HG03103 (cell line): ENCODE measurements around the gene ASB6.
"Not testable (repeated sequence)": the region's sequence is repeated elsewhere in the genome, so short reads cannot be mapped to it uniquely, and the experiment has no call there.

Experiments used
- ATAC-seq: cut with Tn5 transposase; IDR thresholded peaks from one replicate; pipeline ENCODE4 v1.9.1; 2021; ENCODE audit warnings: low read depth; ENCODE audit not compliant: unreplicated experiment

The ASB6 gene

GRCh38 chr9:129667850-129668249 lies 25.9 kb upstream of the ASB6 start:
- ATAC-seq = no peak

DNA sequence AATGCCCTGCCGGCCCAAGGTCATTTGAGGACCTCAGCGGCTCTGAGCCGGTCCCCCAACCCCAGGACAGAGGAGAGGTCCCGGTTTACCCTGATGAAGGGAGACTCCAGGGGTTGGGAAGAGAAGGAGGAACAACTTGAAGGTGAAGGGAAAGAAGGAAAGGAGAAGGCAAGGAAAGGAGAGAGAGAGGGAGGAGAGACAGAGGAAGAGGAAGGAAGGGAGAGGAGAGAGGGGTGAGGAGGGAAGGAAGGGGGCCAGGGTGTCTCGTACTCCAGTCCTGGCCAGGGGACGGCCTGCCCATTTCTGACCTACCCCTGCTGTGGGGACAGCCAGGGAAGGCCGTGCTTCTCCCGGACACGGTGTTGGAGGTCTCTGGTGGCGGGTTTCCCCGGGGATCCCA lies 25.4 kb upstream of the ASB6 start:
- ATAC-seq = no peak

- no peak for ATAC-seq
These were observed 24.6 kb upstream of the ASB6 start for GRCh38 chr9:129666575-129666974.

- no peak for ATAC-seq
These were observed 24.0 kb upstream of the ASB6 start for GRCh38 chr9:129665814-129666520.

DNA sequence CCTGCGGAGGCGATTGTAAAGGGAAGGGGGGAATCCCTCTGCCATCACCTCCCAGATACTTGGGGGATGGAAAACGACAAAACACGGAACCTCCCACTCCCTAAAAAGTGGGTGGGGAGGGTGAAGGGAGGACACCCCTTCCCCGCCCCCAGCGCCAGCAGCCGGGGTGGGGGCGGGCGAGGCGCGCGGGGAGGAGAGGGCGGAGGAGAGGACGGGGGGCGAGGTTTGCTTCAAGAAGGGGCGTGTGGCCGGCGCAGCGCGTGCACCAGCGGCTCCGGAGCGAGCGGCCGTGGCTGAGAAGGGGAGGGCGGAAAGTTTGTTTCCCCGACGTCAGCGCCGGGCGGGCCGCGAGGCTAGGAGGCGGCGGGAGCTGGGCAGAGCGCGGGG lies 23.4 kb upstream of the ASB6 start, which contains the start of gene PRRX2:
Gene PRRX2, plus strand, starts transcription at position 259 of the 387 bp plus-strand sequence. CDS start 221 bp downstream, outside the sequence.
- no peak for ATAC-seq

GRCh38 chr9:129664746-129665388 lies 22.9 kb upstream of the ASB6 start:
- ATAC-seq = no peak

- not testable (repeated sequence) for ATAC-seq
These were observed 20.3 kb upstream of the ASB6 start for GRCh38 chr9:129662239-129662638.

GRCh38 chr9:129661029-129661428 lies 19.1 kb upstream of the ASB6 start:
- ATAC-seq = no peak

- no peak for ATAC-seq
These were observed 14.9 kb upstream of the ASB6 start for GRCh38 chr9:129656795-129657390.

GRCh38 chr9:129655696-129656095 lies 13.7 kb upstream of the ASB6 start:
- ATAC-seq = no peak

DNA sequence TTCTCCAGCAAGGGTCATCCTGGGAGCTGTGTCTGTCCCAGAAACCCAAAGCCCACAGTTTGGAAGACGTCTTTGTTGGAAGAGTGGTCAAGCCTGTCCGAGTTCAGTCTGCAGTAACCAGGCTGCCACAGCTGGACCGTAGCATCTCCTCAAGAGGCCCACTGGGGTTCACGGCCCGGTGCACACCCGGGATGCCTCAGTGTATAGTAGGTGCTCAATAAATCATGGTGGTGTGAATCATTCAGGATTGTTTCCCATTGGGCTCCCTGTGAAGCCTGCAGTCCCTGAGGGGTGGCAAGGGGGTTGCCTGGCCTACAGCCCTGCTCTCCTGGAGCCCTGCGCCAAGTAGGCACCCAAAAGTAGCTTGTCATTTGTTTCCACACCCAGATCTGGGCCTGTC lies 13.2 kb upstream of the ASB6 start:
- no peak for ATAC-seq

- ATAC-seq = no peak
These were observed 12.6 kb upstream of the ASB6 start for GRCh38 chr9:129654554-129655040.

DNA sequence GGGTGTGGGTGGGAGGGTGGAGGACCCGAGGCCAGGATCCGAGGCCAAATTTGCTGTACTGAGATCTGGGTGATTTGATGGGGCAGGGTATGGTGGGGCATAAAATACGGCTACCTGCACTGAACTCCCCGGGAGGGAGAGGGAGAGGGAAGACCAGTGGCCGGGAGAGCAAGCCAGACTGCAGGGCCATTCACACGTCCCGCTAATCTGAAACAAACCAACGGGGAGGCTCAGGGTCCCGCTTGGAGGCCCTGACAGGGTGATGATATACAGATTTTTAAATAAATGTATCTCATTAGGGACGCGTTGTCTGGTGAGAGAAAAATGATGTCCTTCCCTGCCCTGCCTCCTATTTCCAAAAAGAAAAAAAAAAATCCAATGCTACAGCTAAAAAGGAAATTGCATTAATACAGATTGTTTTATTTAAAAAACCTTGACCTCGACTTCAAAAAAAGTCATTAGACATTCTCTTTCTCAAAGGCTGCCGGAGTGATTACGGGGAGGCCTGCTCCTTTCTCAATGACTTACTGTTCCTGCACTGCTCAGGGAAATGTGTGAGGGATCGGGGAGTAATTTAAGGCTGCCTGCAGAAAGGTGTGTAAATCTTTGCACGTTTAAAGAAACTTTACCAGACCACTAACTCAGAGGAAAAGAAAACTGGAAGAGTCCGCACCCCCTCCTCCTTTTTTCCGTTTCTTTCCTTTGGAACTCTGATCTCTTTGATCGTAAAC lies 12.0 kb upstream of the ASB6 start:
- no peak for ATAC-seq

DNA sequence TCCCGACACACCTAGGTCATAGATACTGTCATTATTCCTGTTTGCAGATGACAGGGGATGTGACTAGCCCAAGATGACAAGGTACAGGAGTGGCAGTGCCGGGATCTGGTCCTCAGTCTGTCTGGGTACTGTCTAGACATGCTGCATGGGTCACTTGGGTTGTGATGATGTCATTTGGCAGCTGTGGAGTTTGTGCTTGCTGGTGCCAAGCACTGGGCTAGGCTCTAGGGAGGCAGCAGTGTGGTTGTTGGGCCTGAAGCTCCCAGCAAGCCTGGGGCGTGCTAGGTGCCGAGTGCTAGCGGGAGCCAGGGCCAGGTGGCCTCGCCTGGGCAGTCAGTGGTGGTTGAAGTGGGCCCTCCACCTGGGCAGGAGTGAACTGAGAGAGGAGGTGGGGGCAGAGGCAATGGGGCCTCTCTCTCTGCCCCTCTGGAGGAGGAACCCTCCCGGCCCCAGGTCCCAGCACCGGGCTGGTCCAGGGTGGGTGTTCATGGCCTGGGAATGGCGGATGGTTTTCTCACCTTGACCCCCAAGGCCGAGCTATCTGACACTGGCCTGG lies 8.8 kb upstream of the ASB6 start:
- ATAC-seq = no peak

DNA sequence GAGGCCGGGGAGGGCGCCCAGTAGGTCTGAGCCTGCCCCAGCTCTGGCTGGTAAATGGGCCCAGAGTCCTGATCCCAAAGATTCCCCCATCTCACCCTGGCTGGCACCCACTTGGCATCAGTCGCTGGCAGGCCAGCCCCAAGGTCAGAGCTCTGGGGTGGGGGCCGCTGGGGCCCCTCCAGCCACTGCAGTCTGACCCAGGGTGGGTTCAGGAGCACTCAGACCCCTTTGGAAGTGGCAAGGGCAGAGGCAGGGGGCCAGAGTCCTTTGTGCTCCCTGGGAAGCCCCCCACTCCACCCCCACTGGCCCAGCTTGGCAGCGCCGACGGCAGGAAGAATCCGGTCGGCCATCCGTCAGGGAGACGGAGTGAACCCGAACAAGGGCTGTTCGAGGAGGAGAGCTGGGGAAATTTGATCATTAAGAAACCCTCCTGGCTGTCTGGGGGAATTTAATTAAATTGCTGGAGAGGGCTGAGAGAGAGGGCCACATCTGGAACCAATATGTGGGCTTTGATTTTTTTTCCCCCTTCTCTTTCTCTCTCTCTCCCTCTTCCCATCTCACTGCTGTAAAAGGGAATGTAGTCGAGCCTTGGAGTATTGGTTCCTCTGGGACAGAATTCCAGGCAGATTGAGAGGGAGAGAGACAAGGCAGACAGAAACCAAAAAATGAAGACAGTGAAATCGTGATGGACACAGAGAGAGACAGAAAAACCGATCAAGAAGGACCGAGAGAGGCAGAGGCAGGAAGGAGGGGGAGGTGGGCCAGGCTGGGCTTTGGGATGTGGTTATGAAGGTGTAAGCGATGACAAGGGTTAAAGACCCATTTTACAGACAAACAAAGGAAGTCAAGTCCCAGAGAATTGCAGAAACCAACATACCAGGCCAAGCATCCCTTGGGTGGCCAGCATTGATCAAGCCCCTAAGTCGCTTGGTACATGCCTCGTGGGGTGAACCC lies 8.1 kb upstream of the ASB6 start:
- no peak for ATAC-seq

GRCh38 chr9:129648764-129649115 lies 6.8 kb upstream of the ASB6 start:
- ATAC-seq = no peak

DNA sequence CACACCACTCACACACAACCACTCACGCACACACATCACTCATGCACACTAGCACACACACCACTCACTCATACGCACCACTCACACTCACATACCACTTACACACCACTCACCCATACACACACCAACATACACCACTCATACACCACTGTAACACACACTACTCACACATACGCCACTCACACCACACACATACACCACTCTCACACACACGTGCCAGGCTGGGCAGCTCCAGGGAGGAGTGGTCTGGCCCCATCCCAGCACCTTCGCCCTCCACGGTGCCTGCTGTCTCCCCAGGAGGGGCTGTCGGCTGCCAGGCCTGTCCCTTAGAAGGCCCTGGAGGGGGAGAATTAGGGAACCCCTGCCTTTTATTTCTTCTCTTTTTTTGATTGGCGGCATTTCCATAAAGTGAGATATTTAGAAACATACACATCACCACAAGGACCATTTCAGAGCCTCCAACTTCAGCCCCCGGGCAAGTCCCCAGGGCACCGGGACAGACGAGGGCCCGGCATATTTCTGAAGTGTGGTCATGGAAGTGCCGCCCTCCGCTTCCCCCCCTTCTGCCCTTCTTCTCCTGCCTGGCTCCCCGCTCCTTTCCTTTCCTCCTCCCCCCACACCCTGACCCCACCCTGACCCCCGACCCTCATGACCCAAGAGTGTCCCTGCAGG lies 6.3 kb upstream of the ASB6 start:
- ATAC-seq = no peak

DNA sequence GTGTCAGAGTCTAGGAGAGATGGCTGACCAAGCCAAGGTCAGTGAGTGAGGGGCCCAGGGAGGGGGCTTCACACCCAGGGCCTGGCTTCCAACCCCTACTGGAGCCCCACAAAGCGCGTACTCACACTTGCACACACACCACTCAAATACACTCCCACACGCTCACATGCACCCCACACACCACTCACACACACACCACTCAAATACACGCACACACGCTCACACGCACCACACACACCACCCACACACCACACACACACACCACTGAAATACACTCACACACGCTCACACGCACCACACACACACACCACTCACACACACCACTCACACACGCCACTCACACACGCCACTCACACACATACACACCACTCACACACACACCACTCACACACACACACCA lies 5.7 kb upstream of the ASB6 start:
- no peak for ATAC-seq

DNA sequence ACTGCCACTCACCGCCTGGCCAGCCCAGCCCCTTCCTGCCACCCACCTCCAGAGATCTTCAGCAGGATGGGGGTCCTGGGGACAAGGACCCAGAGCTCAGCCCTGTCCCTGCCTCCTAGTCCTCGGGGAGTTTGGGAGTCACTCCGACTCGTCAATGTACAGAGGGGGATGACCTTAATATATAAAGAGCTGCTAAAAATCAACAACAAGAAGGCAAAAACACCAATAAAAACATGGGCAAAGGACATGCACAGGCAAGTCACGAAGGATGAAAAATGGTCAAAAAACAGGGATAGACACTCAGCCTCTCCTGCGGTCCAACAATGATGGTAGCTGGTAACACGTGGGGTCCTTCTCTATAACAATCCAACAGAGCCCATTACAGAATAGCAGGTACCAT lies 4.7 kb upstream of the ASB6 start:
- no peak for ATAC-seq
